ENCODE measurements around the gene KATNA1. TPM values are rescaled to one million over a fixed set of nuclear protein-coding genes. Genes with fewer than 3 reads are reported as not detected.

The KATNA1 gene
- total RNA-seq, 1 donor, result 36.9 TPM

- peak; percentile 8 for TF ChIP-seq CTCF (IDR thresholded peaks at IDR 0.05; ENCODE audit: extremely low read depth, low read depth, low read length)
- peak overlapping the region; percentile 92 for H2AFZ ChIP-seq (ENCODE audit: low read length)
- H3K27me3 ChIP-seq (ENCODE audit: insufficient read depth, low read length), result peaks cover 2% of the 10 kb centered on the region
- DNase-seq (ENCODE audit: insufficient read length, low spot score, missing footprints), result peak; percentile 62
- peaks cover 2% of the 10 kb centered on the region for H3K36me3 ChIP-seq (ENCODE audit: insufficient read depth, low read length)
- peaks cover 13% of the 10 kb centered on the region for H3K4me1 ChIP-seq (ENCODE audit: insufficient read depth, low read length)
- H4K20me1 ChIP-seq (ENCODE audit: insufficient read depth, low read length), result peaks cover 24% of the 10 kb centered on the region
- H3K79me2 ChIP-seq (ENCODE audit: insufficient read depth, low read length), result peaks cover 50% of the 10 kb centered on the region
- H3K9me3 ChIP-seq (ENCODE audit: low read depth, low read length), result no peaks in the 10 kb centered on the region
- H3K4me3 ChIP-seq (ENCODE audit: insufficient read depth, low read length), result peak overlapping the region; percentile 97
- peak overlapping the region; percentile 96 for H3K4me2 ChIP-seq (ENCODE audit: insufficient read depth, low read length)
- H3K27ac ChIP-seq (ENCODE audit: low read depth, low read length), result peak overlapping the region; percentile 100
Measured at GRCh38 chr6:149545258-149545753, 103.2 kb downstream of the KATNA1 start.

Small RNA genes lying within 50 kb of the gene (small RNA-seq; reads per million reads assigned to genes)
- gene RF00019, result not detected
- not detected for gene RF00410

Other genes starting within 250 kb of the KATNA1 start
- 3.5 and 3.6 TPM in 2 replicates for gene SUMO4, start 248.5 kb downstream of the KATNA1 start, total RNA-seq
- gene ZC3H12D, start 163.7 kb downstream of the KATNA1 start, total RNA-seq, result under 0.01 and 0.29 TPM in 2 replicates
- gene PPIL4, start 102.7 kb downstream of the KATNA1 start, total RNA-seq, result 33.3 and 34.5 TPM in 2 replicates
- 75.3 and 82.8 TPM in 2 replicates for gene GINM1, start 82.3 kb downstream of the KATNA1 start, total RNA-seq
- 25.0 and 29.2 TPM in 2 replicates for gene LATS1, start 69.4 kb upstream of the KATNA1 start, total RNA-seq
- 17.7 and 25.0 TPM in 2 replicates for gene NUP43, start 97.8 kb upstream of the KATNA1 start, total RNA-seq
- gene PCMT1, start 101.0 kb upstream of the KATNA1 start, total RNA-seq, result 91.6 and 104 TPM in 2 replicates
- 39.4 and 54.2 TPM in 2 replicates for gene LRP11, start 215.6 kb upstream of the KATNA1 start, total RNA-seq
- gene RAET1E, start 249.4 kb upstream of the KATNA1 start, total RNA-seq, result 0.36 and 0.88 TPM in 2 replicates